ENCODE data around the gene RSPRY1.

GRCh38 chr16:57140931-57141668 lies 45.0 kb upstream of the RSPRY1 start:
- no peak for TF ChIP-seq CTCF (conservative IDR thresholded peaks at IDR 0.05 in 1 of 2, IDR thresholded peaks at IDR 0.05 in 1 of 2; ENCODE audit: low read depth in 1 of 2, low read length in 2 of 2)
- no peak for TF ChIP-seq EZH2 (IDR thresholded peaks at IDR 0.05; ENCODE audit: low read length, missing control alignments)

Data from fibroblast of lung (primary cell).